Subcutaneous adipose tissue (tissue), 4 donors: ENCODE measurements around the gene NSFL1C. TPM values are rescaled to one million over a fixed set of nuclear protein-coding genes. Genes with fewer than 3 reads are reported as not detected.

Source experiments
- total RNA-seq, 4 donors: library from RNA; depleted of rRNA; stranded (reverse); fragments of >200 nt; gene quantifications; one replicate each; pipeline ENCODE4 v1.1.0, GENCODE V29; 2016
- TF ChIP-seq, protein P1 (sequence below): fragments of 450-650 bp; IDR thresholded peaks from one replicate; pipeline ENCODE4 v1.5.1; 2016; ENCODE audit warnings: low read depth, mild to moderate bottlenecking, control low read depth, antibody characterized with exemption, moderate library complexity

NSFL1C gene
- total RNA-seq, 4 donors from 2014 or later = 43.7 to 60.5 (median 57.8) TPM

GRCh38 chr20:1465470-1466210 is 1.0 kb downstream of the NSFL1C start:
- TF ChIP-seq, protein P1, sequence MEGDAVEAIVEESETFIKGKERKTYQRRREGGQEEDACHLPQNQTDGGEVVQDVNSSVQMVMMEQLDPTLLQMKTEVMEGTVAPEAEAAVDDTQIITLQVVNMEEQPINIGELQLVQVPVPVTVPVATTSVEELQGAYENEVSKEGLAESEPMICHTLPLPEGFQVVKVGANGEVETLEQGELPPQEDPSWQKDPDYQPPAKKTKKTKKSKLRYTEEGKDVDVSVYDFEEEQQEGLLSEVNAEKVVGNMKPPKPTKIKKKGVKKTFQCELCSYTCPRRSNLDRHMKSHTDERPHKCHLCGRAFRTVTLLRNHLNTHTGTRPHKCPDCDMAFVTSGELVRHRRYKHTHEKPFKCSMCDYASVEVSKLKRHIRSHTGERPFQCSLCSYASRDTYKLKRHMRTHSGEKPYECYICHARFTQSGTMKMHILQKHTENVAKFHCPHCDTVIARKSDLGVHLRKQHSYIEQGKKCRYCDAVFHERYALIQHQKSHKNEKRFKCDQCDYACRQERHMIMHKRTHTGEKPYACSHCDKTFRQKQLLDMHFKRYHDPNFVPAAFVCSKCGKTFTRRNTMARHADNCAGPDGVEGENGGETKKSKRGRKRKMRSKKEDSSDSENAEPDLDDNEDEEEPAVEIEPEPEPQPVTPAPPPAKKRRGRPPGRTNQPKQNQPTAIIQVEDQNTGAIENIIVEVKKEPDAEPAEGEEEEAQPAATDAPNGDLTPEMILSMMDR = no peak

- TF ChIP-seq, protein P1 = no peak
Observed at GRCh38 chr20:1463971-1464570, 2.6 kb downstream of the NSFL1C start.

DNA sequence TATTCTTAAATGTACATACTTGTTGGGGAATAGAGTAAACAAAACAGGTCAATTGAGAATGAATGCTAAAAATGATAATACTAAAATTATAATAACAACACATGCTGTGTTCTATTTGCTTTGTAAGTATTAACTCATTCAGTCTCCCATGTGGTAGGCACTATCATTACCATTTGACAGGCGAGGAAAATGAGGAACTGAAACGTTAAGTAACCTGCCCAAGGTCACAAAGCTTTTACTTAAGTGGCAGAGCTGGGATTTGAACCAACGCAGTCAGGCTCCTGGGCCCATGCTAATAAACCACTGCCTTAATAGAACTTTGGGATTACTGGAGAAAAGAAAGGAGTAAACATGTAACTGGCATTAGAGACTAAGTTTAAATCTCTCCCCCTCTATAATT is 3.8 kb downstream of the NSFL1C start:
- TF ChIP-seq, protein P1 = no peak

GRCh38 chr20:1462001-1462400 is 4.6 kb downstream of the NSFL1C start:
- TF ChIP-seq, protein P1 = no peak

- TF ChIP-seq, protein P1 = no peak
Observed at GRCh38 chr20:1460275-1460674, 6.4 kb downstream of the NSFL1C start.

GRCh38 chr20:1457992-1458391 is 8.7 kb downstream of the NSFL1C start:
- TF ChIP-seq, protein P1 = no peak

- TF ChIP-seq, protein P1 = no peak
Observed at GRCh38 chr20:1456300-1456699, 10.3 kb downstream of the NSFL1C start.
